Measurements from ENCODE around the gene FTO. TPM values are rescaled to one million over a fixed set of nuclear protein-coding genes. Genes with fewer than 3 reads are reported as not detected.

FTO gene
- total RNA-seq, 1 donor from 2014 or later: 98.6 TPM

- no peak for DNase-seq
- no peak for TF ChIP-seq CTCF (IDR thresholded peaks at IDR 0.05)
- Histone ChIP-seq H3K36me3 (no peaks in the 10 kb centered on the region), H3K9me3 (no peaks in the 10 kb centered on the region), H3K27me3 (ENCODE audit: low read depth) (no peaks in the 10 kb centered on the region), H3K4me1 (no peaks in the 10 kb centered on the region), H3K27ac (no peak overlapping the region), H3K4me3 (no peak overlapping the region)
- no peak for ATAC-seq
- intact Hi-C loops (cut with DNase I): no loop called here
Measured at GRCh38 chr16:53999841-54000240, 295.9 kb downstream of the FTO start.

- no peak for TF ChIP-seq CTCF (IDR thresholded peaks at IDR 0.05)
- H3K9me3 ChIP-seq: no peaks in the 10 kb centered on the region
- H3K36me3 ChIP-seq: no peaks in the 10 kb centered on the region
- H3K4me3 ChIP-seq: no peak overlapping the region
- ATAC-seq: no peak
- no peaks in the 10 kb centered on the region for H3K27me3 ChIP-seq (ENCODE audit: low read depth)
- intact Hi-C loops (cut with DNase I): no loop called here
- H3K27ac ChIP-seq: no peak overlapping the region
- no peak for DNase-seq
- H3K4me1 ChIP-seq: no peaks in the 10 kb centered on the region
Measured at GRCh38 chr16:54000361-54000760, 296.4 kb downstream of the FTO start.

GRCh38 chr16:54006693-54007092 lies 302.7 kb downstream of the FTO start:
- no peaks in the 10 kb centered on the region for H3K4me1 ChIP-seq
- H3K4me3 ChIP-seq: no peak overlapping the region
- H3K27ac ChIP-seq: no peak overlapping the region
- H3K27me3 ChIP-seq (ENCODE audit: low read depth): no peaks in the 10 kb centered on the region
- H3K9me3 ChIP-seq: peaks cover under 1% of the 10 kb centered on the region
- no peak for DNase-seq
- no peak for ATAC-seq
- H3K36me3 ChIP-seq: peaks cover 6% of the 10 kb centered on the region
- intact Hi-C loops (cut with DNase I): no loop called here
- no peak for TF ChIP-seq CTCF (IDR thresholded peaks at IDR 0.05)

- TF ChIP-seq CTCF (IDR thresholded peaks at IDR 0.05): no peak
- DNase-seq: no peak
- no peak overlapping the region for H3K4me3 ChIP-seq
- no peak for ATAC-seq
- H3K36me3 ChIP-seq: peaks cover 6% of the 10 kb centered on the region
- no peaks in the 10 kb centered on the region for H3K4me1 ChIP-seq
- peaks cover 8% of the 10 kb centered on the region for H3K9me3 ChIP-seq
- intact Hi-C loops (cut with DNase I): no loop called here
- H3K27me3 ChIP-seq (ENCODE audit: low read depth): no peaks in the 10 kb centered on the region
- no peak overlapping the region for H3K27ac ChIP-seq
Measured at GRCh38 chr16:54007504-54007903, 303.5 kb downstream of the FTO start.

- Histone ChIP-seq H3K4me1 (no peaks in the 10 kb centered on the region), H3K36me3 (peaks cover 6% of the 10 kb centered on the region), H3K4me3 (no peak overlapping the region), H3K27ac (no peak overlapping the region), H3K27me3 (ENCODE audit: low read depth) (no peaks in the 10 kb centered on the region), H3K9me3 (peaks cover 9% of the 10 kb centered on the region)
- ATAC-seq (no peak), DNase-seq (no peak)
- no peak for TF ChIP-seq CTCF (IDR thresholded peaks at IDR 0.05)
- intact Hi-C loops (cut with DNase I): no loop called here
Measured at GRCh38 chr16:54009464-54010176, 305.7 kb downstream of the FTO start.

Measured in lower lobe of right lung (tissue), 2 donors.